Activated CD4-positive, alpha-beta T cell treated with anti-CD3 and anti-CD28 coated beads for 1 hour (primary cell): Measurements from ENCODE around the gene ZER1.
"Not testable (repeated sequence)": the region's sequence is repeated elsewhere in the genome, so short reads cannot be mapped to it uniquely, and the experiment has no call there.

Experiments used
- DNase-seq: peaks from one replicate; pipeline ENCODE4 v3.0.0-alpha.2; 2020

ZER1 gene

GRCh38 chr9:128771745-128772519, at the start of gene ZER1:
TSS of gene ZER1 (minus strand) at chr9:128771927. CDS start at chr9:128755565, 16,362 bp downstream.
- DNase-seq: peak; percentile 91

- DNase-seq: no peak
Measured at GRCh38 chr9:128820665-128821583, 49.2 kb upstream of the ZER1 start.

GRCh38 chr9:128819716-128820664, 48.3 kb upstream of the ZER1 start:
- DNase-seq: no peak

- DNase-seq: peak; percentile 27
Measured at GRCh38 chr9:128818839-128819715, 47.4 kb upstream of the ZER1 start.

- DNase-seq: peak; percentile 95
Measured at GRCh38 chr9:128818099-128818838, 46.5 kb upstream of the ZER1 start, which contains the start of gene ENDOG. TSS of gene ENDOG (plus strand) at chr9:128818500. CDS start at chr9:128818685, 185 bp downstream.

- no peak for DNase-seq
Measured at GRCh38 chr9:128810873-128811272, 39.1 kb upstream of the ZER1 start.

- no peak for DNase-seq
Measured at GRCh38 chr9:128809831-128810230, 38.1 kb upstream of the ZER1 start.

- DNase-seq: no peak
Measured at GRCh38 chr9:128809036-128809599, 37.4 kb upstream of the ZER1 start.

GRCh38 chr9:128808543-128808942, 36.8 kb upstream of the ZER1 start:
- DNase-seq: no peak

GRCh38 chr9:128807827-128808226, 36.1 kb upstream of the ZER1 start:
- DNase-seq: no peak

GRCh38 chr9:128805661-128806060, 33.9 kb upstream of the ZER1 start:
- DNase-seq: no peak

- DNase-seq: no peak
Measured at GRCh38 chr9:128802482-128802881, 30.8 kb upstream of the ZER1 start.

GRCh38 chr9:128800061-128800460, 28.3 kb upstream of the ZER1 start:
- no peak for DNase-seq

- DNase-seq: no peak
Measured at GRCh38 chr9:128798896-128799295, 27.2 kb upstream of the ZER1 start.

GRCh38 chr9:128794961-128795360, 23.2 kb upstream of the ZER1 start:
- DNase-seq: not testable (repeated sequence)

GRCh38 chr9:128792978-128793686, 21.4 kb upstream of the ZER1 start:
- no peak for DNase-seq

GRCh38 chr9:128792134-128792533, 20.4 kb upstream of the ZER1 start:
- DNase-seq: no peak

- no peak for DNase-seq
Measured at GRCh38 chr9:128790536-128790935, 18.8 kb upstream of the ZER1 start.

GRCh38 chr9:128788445-128788844, 16.7 kb upstream of the ZER1 start:
- DNase-seq: no peak

- no peak for DNase-seq
Measured at GRCh38 chr9:128787659-128788058, 15.9 kb upstream of the ZER1 start.
